Thoracic aorta (tissue), 2 donors: Measurements from ENCODE around the gene CTXN1. TPM values are rescaled to one million over a fixed set of nuclear protein-coding genes. Genes with fewer than 3 reads are reported as not detected.
"Not testable (repeated sequence)": the region's sequence is repeated elsewhere in the genome, so short reads cannot be mapped to it uniquely, and the experiment has no call there.

Experiments
- ATAC-seq: fragments of 150-250 bp; one replicate; pipeline ENCODE4 v1.8.0; 2017; ENCODE audit warnings: low read depth; ENCODE audit not compliant: insufficient number of reproducible peaks, low FRiP score
- DNase-seq: peaks from one replicate; pipeline ENCODE4 v3.0.0-alpha.2; 2020; ENCODE audit warnings: low spot score
- H3K27ac ChIP-seq, 2 donors: fragments of 200-600 bp; sonication (generic); 1 replicate in 1 of 2; 2 replicates in 1 of 2; pipeline ENCODE4 v1.5.1; 2016; ENCODE audit warnings: mild to moderate bottlenecking in 2 of 2, moderate library complexity in 2 of 2
- H3K27me3 ChIP-seq: fragments of 200-600 bp; sonication (generic); replicated peaks from 2 replicates; pipeline ENCODE4 v1.6.0; 2016; ENCODE audit warnings: mild to moderate bottlenecking; ENCODE audit not compliant: insufficient read depth
- H3K36me3 ChIP-seq: fragments of 200-600 bp; sonication (generic); one replicate; pipeline ENCODE4 v1.5.1; 2016
- H3K4me1 ChIP-seq, 2 donors: fragments of 200-600 bp; sonication (generic); 1 replicate in 1 of 2; 2 replicates in 1 of 2; pipeline versions ENCODE4 v1.5.1 to v1.6.0; 2016; ENCODE audit warnings: low read depth in 2 of 2, mild to moderate bottlenecking in 1 of 2; ENCODE audit not compliant: control insufficient read depth in 1 of 2
- H3K4me3 ChIP-seq: fragments of 200-600 bp; sonication (generic); 2 replicates; pipeline ENCODE4 v1.5.1; 2016; ENCODE audit warnings: mild to moderate bottlenecking
- H3K9me3 ChIP-seq: fragments of 200-600 bp; sonication (generic); 2 replicates; pipeline ENCODE4 v1.5.1; 2016
- total RNA-seq, 2 donors: library from RNA; depleted of rRNA; stranded (reverse); fragments of >200 nt; gene quantifications; one replicate each; pipeline versions ENCODE4 v1.1.0 to v1.2.3, GENCODE V29; 2016
- TF ChIP-seq, protein P1 (sequence below): fragments of 200-600 bp; sonication (generic); IDR thresholded peaks from one replicate; pipeline ENCODE4 v1.5.1; 2019; ENCODE audit warnings: antibody characterized with exemption

The CTXN1 gene
- total RNA-seq, 2 donors from 2014 or later: 0.54 TPM; not detected in 1

DNA sequence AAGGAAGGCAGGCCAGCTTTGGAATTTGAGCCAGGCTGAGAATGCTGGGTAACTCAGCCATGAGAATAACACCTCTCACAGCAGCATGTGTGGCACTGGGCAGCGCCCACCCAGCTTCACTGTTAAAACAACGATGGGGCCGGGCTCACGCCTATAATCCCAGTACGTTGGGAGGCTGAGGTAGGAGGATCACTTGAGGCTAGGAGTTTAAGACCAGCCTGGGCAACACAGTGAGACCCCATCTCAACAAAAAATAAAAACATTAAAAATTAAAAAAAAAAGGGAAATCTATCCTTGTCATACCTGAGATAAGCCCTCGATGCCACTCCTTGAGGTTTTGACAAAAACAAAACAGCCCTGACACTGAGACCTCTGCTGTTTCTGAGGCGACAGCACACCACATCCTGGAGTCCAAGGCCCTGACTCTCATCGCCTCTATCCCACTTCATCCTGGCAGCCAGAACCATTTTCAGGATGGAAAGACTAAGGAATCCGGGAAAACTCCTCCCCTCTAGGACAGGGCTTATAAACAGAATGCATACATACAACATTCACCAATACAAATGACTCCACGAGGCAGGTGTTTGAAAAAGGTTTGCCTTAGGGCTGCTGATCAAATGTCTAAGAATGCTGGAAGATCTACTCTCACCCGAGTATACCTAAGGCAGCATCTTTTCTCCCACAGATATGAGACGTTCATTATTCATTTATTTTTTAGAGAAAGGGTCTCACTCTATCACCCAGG lies 40.2 kb upstream of the CTXN1 start:
- Histone ChIP-seq H3K27me3 (no peaks in the 10 kb centered on the region), H3K4me1 (no peaks in the 10 kb centered on the region), H3K9me3 (no peaks in the 10 kb centered on the region), H3K27ac (no peak overlapping the region), H3K4me3 (no peak overlapping the region), H3K36me3 (peaks cover 51% of the 10 kb centered on the region)
- ATAC-seq (no peak), DNase-seq (no peak)
- TF ChIP-seq, protein P1, sequence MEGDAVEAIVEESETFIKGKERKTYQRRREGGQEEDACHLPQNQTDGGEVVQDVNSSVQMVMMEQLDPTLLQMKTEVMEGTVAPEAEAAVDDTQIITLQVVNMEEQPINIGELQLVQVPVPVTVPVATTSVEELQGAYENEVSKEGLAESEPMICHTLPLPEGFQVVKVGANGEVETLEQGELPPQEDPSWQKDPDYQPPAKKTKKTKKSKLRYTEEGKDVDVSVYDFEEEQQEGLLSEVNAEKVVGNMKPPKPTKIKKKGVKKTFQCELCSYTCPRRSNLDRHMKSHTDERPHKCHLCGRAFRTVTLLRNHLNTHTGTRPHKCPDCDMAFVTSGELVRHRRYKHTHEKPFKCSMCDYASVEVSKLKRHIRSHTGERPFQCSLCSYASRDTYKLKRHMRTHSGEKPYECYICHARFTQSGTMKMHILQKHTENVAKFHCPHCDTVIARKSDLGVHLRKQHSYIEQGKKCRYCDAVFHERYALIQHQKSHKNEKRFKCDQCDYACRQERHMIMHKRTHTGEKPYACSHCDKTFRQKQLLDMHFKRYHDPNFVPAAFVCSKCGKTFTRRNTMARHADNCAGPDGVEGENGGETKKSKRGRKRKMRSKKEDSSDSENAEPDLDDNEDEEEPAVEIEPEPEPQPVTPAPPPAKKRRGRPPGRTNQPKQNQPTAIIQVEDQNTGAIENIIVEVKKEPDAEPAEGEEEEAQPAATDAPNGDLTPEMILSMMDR: no peak

DNA sequence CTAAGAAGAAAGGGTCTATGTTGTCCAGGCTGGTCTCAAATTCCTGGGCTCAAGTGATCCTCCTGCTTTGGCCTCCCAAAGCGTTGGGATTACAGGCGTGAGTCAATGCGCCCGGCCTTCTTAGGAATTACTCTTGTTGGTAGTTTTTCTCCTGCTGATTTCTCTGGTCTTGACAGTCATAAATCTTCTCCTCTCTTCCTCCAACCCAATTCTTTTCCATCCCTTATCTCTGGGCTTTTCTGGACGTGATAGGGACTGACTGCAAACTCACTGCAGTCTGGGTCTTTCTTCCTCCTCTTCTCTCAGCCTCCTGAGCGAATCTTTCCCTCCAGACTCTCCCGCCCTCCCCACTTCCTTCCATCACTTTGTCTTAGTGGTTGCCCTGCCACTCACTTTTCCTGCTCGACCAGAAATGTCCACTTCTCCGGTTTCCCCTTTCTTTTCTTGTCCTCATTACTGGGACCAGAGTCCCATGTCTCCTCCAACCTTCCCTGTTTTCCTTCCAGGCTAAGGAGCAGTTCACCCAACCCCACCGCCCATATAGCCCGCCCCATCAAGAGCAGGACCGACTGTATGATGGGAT lies 39.4 kb upstream of the CTXN1 start:
- TF ChIP-seq, protein P1: no peak
- no peaks in the 10 kb centered on the region for H3K27me3 ChIP-seq
- ATAC-seq (no peak), DNase-seq (no peak)
- H3K36me3 ChIP-seq: peaks cover 47% of the 10 kb centered on the region
- no peak overlapping the region for H3K4me3 ChIP-seq
- no peaks in the 10 kb centered on the region for H3K9me3 ChIP-seq
- no peak overlapping the region for H3K27ac ChIP-seq
- no peaks in the 10 kb centered on the region for H3K4me1 ChIP-seq

DNA sequence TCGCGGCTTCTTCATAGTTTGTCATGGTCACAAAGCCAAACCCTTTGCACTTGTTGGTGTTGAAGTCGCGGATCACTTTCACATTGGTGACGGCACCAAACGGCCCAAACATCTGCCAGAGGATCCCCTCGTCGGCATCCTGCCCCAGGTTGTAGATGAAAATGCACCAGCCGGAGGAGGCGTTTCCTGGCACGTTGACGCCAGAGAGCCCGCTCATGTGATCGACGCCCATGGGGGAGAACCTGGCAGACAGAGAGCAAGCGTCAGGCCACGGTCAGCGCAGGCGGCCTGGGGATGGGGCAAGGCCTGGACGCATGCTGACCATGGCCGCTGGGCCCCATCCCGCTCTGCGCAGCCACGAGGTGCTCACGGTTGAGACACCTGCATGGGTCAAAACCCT lies 37.6 kb upstream of the CTXN1 start:
- no peak overlapping the region for H3K27ac ChIP-seq
- H3K9me3 ChIP-seq: no peaks in the 10 kb centered on the region
- DNase-seq (no peak), ATAC-seq (no peak)
- H3K4me1 ChIP-seq: no peaks in the 10 kb centered on the region
- TF ChIP-seq, protein P1: no peak
- peaks cover 54% of the 10 kb centered on the region for H3K36me3 ChIP-seq
- H3K27me3 ChIP-seq: no peaks in the 10 kb centered on the region
- no peak overlapping the region for H3K4me3 ChIP-seq

DNA sequence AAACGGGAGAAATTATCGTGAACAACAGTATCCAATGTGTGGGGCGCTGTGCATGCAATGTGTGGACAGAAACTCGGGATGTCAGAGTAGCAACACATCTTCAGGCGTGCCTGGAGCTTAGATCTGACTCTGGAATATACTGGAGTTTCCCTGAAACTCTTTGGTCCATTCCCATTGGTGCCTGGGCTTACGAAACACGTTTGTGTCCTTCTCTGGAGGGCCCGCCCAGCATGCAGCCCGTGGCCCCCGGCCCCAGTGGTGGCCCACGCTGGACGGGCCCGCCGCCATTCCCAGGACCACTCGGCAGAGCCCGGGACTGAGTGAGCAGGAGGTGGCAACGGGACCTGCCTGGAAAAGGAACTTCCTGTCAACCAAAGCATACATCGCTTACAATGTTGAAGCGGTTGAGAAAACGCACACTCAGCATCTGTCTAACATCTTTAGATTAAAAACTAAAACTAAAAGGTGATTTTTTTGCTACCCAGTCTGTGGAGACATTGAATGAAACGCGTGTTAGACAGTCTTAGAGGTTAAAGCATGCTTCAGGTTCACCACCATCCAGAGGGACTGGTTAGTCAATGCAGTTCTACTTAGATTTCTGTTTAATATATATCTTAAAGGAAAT lies 36.8 kb upstream of the CTXN1 start:
- Histone ChIP-seq H3K4me3 (no peak overlapping the region), H3K4me1 (no peaks in the 10 kb centered on the region), H3K36me3 (peaks cover 49% of the 10 kb centered on the region), H3K27me3 (no peaks in the 10 kb centered on the region), H3K27ac (no peak overlapping the region), H3K9me3 (no peaks in the 10 kb centered on the region)
- ATAC-seq: no peak
- TF ChIP-seq, protein P1: no peak
- DNase-seq: no peak

DNA sequence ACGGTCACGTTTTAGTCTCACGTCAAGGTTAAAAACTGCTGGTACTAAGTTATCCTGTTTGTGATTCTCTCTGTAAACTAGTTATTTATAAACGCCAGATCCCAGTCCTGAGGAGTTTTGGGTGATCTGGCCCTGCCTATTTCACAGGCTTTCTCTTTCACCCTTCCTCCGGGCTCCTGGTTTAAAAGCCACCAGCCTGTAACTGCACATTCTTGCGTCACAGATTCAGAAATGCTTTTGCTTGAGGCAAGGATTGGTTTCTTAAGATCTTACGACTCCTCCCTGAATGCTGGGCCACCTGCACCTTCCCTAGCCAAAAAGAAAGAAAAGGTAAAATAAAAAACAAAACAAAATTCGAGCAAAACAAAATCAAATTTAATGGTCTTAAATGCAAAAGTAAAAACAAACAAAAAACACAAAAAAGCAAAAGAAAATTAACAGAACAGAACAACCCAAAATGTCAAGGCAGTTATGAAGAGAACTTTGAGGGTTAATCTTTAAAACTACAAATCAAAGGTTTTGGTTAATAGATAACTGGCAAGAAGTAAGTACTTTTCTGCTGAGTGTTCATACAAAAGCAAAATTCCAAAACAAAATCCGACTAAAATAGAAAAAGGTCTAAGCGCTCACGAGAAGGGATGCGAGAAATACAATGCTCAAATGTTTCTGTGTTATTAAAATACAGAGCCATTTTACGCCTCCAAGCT lies 36.1 kb upstream of the CTXN1 start:
- H3K27ac ChIP-seq: no peak overlapping the region
- ATAC-seq (no peak), DNase-seq (no peak)
- peaks cover 42% of the 10 kb centered on the region for H3K36me3 ChIP-seq
- TF ChIP-seq, protein P1: no peak
- no peak overlapping the region for H3K4me3 ChIP-seq
- no peaks in the 10 kb centered on the region for H3K4me1 ChIP-seq
- H3K9me3 ChIP-seq: no peaks in the 10 kb centered on the region
- no peaks in the 10 kb centered on the region for H3K27me3 ChIP-seq

DNA sequence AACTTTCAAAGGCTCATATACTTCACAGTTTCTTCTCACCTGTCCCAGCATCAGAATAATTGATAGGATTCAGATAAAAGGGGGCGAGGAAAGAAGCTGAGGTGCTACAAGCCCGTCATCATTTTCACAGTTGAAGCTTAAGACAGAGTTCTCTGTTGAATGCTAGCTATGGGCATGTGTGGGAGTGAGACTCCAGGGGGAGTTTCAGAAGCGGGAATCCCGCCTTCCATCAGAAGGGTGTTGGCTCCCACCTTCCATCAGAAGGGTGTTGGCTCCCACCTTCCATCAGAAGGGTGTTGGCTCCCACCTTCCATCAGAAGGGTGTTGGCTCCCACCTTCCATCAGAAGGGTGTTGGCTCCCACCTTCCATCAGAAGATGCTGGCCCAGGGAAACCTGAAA lies 35.1 kb upstream of the CTXN1 start:
- not testable (repeated sequence) for H3K4me1 ChIP-seq, H3K27me3 ChIP-seq, H3K9me3 ChIP-seq, H3K27ac ChIP-seq, H3K4me3 ChIP-seq, ATAC-seq, DNase-seq
- H3K36me3 ChIP-seq: peaks cover 32% of the 10 kb centered on the region
